BJ (cell line): ENCODE data around the gene FBXO46. TPM values are rescaled to one million over a fixed set of nuclear protein-coding genes. Genes with fewer than 3 reads are reported as not detected.

Source experiments
- CTCF ChIA-PET: fragments of 350-600 bp; formaldehyde crosslinking; extraction: SDS; loops from one replicate; lab custom pipeline; 2021; ENCODE audit warnings: antibody characterized with exemption, inconsistent platforms; lab: Yijun Ruan, JAX
- POLR2A ChIA-PET: fragments of 300-600 bp; sonication (Branson Sonifier 250); formaldehyde crosslinking; extraction: SDS; loops from one replicate; lab custom pipeline; 2021; ENCODE audit warnings: antibody characterized with exemption; lab: Charles Lee
- DNase-seq: peaks from one replicate; pipeline ENCODE4 v3.0.0-alpha.2; 2011; ENCODE audit warnings: low read depth
- H3K27me3 ChIP-seq: 2 replicates; pipeline ENCODE4 v1.6.0; 2011; ENCODE audit warnings: low read length; ENCODE audit not compliant: control insufficient read depth, insufficient read depth
- H3K36me3 ChIP-seq: 2 replicates; pipeline ENCODE4 v1.5.1; 2011; ENCODE audit warnings: low read length; ENCODE audit not compliant: control insufficient read depth, insufficient read depth
- H3K4me3 ChIP-seq: 2 replicates; pipeline ENCODE4 v1.5.1; 2011; ENCODE audit warnings: low read depth, mild to moderate bottlenecking, control low read depth, low read length
- polyA plus RNA-seq: library from polyadenylated mRNA; depleted of rRNA; stranded (reverse); fragments of >200 nt; gene quantifications from 2 replicates; pipeline ENCODE4 v1.2.3, GENCODE V29; 2011
- TF ChIP-seq, protein P1 (sequence below): IDR thresholded peaks from 2 replicates; pipeline ENCODE4 v1.5.1; 2011; ENCODE audit warnings: low read depth, mild to moderate bottlenecking, control low read depth, inconsistent platforms, low read length, moderate library complexity; ENCODE audit not compliant: insufficient read depth

FBXO46 gene
- polyA plus RNA-seq, 1 experiment, result 2.3 TPM

DNA sequence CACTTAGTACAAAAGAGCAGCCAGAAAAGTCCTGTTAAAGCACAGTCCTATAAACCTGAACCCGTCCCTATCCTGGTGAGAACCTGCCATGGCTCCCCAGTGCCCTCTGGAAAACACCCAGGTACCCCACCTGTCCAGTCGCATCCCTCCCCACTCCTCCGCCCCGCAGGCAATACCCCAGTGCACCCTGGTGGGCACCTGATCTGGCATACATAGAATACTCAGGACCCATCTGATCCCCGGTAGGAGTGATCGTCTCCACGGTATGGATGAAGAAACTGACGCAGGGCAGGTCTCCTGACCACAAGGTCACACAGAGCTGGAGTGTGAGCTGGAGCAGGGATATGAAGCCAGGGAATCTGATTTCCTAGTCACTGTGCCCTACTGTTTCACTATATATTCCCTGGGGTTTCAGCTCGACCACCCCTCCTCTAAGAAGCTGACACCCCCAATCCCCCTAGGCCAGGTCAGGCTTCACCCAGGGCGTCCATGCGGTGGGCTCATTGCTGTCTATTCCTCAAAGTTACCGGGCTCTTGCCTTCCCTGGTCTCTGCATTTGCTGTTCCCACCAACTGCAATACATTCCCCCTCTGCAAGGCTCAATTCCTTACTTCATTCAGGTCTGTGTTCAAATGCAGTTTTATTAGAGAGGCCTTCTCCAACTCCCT, 12.6 kb downstream of the FBXO46 start:
- POLR2A ChIA-PET, result no interaction called here
- CTCF ChIA-PET, result interaction anchor here (1.2 to 2.7 kb wide), 7 partner anchors 12 to 99 kb away, joined by 3 to 25 read pairs (median 7); partner anchors contain the start of genes FBXO46 and QPCTL
- Histone ChIP-seq H3K4me3 (peak overlapping the region; percentile 47), H3K27me3 (no peaks in the 10 kb centered on the region), H3K36me3 (no peaks in the 10 kb centered on the region; the same call in none of the 2 replicates)
- TF ChIP-seq, protein P1, sequence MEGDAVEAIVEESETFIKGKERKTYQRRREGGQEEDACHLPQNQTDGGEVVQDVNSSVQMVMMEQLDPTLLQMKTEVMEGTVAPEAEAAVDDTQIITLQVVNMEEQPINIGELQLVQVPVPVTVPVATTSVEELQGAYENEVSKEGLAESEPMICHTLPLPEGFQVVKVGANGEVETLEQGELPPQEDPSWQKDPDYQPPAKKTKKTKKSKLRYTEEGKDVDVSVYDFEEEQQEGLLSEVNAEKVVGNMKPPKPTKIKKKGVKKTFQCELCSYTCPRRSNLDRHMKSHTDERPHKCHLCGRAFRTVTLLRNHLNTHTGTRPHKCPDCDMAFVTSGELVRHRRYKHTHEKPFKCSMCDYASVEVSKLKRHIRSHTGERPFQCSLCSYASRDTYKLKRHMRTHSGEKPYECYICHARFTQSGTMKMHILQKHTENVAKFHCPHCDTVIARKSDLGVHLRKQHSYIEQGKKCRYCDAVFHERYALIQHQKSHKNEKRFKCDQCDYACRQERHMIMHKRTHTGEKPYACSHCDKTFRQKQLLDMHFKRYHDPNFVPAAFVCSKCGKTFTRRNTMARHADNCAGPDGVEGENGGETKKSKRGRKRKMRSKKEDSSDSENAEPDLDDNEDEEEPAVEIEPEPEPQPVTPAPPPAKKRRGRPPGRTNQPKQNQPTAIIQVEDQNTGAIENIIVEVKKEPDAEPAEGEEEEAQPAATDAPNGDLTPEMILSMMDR, result no peak
- no peak for DNase-seq

- CTCF ChIA-PET, result interaction anchor here (0.6 to 2.7 kb wide), 10 partner anchors 11 to 290 kb away, joined by 3 to 25 read pairs (median 6); partner anchors contain the start of gene QPCTL
- H3K27me3 ChIP-seq, result no peaks in the 10 kb centered on the region
- TF ChIP-seq, protein P1, result peak; percentile 49
- H3K36me3 ChIP-seq, result peaks cover 3% of the 10 kb centered on the region
- H3K4me3 ChIP-seq, result peak overlapping the region; percentile 48
- POLR2A ChIA-PET, result interaction anchor here (0.6 to 1.0 kb wide), 5 partner anchors 52 to 1411 kb away, joined by 3 to 10 read pairs (median 5); partner anchors contain the start of gene SIX5
- DNase-seq, result peak; percentile 94
Observed at GRCh38 chr19:45717131-45717982, 13.3 kb downstream of the FBXO46 start.

DNA sequence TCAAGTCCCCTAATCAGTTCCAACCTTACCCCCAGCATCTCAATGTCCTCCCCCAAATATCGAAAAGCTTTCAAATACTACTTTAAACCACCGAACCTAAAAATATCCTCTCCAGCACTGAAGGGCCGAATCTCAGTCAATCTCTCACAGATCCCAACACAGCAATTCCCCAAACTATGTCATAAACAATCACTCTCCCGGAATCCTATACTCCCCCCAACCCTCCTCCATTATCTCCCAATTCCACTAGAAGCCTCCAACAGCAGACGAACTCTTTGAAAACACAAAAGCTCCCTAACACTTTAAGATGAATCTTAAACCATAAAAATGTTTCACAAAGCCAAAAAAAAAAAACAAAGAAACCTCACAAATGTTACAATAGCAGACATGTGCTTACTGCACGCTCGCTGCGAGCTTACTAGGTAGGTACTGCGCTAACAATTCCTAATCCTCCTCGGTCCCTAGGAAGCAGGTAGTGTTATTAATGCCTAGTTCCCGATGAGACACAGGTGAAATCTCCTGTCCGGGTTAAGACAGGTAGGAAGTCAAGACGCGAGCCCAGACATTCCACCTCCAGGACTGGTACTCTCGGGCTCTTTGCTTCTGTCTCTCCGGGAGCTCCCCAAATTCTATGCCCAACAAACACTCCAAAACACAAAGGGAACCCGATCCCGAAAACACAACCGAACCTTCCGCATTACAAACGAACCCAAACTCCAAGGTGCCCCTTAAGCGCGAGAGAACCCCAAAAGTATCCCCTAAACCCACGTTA, 14.2 kb downstream of the FBXO46 start:
- H3K27me3 ChIP-seq, result no peaks in the 10 kb centered on the region
- peaks cover 8% of the 10 kb centered on the region for H3K36me3 ChIP-seq
- TF ChIP-seq, protein P1, result no peak
- DNase-seq, result no peak
- ChIA-PET POLR2A (interaction anchor here (0.6 to 1.0 kb wide), 4 partner anchors 53 to 1412 kb away, joined by 3 to 10 read pairs (median 7); partner anchors contain the start of gene SIX5), CTCF (interaction anchor here (1.0 to 2.7 kb wide), 9 partner anchors 10 to 277 kb away, joined by 3 to 25 read pairs (median 7); partner anchors contain the start of gene QPCTL)
- H3K4me3 ChIP-seq, result peak overlapping the region; percentile 48

DNA sequence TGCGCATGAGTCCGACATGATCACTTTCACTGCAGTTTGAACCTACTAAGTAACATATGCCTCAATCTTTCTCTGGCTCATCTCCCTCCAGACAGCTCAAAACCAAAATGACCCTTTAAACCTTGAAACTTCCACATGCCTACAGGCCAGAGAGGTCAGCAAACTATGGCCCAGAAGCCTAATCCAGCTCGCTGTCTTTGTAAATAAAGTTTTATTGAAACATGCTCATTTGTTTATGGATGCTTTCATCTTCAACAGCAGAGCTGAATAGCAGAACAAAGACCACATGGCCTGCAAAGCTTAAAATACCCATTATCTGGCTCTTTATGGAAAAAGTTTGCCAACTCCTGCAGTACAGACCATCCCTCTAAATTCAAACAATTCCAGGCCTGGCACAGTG, 15.6 kb downstream of the FBXO46 start:
- Histone ChIP-seq H3K36me3 (peaks cover 10% of the 10 kb centered on the region), H3K4me3 (no peak overlapping the region), H3K27me3 (no peaks in the 10 kb centered on the region)
- no peak for DNase-seq
- POLR2A ChIA-PET, result no interaction called here
- TF ChIP-seq, protein P1, result no peak
- CTCF ChIA-PET, result interaction anchor here (0.6 to 2.2 kb wide), 3 partner anchors 22 to 230 kb away, joined by 3 to 10 read pairs (median 5); partner anchors contain the start of gene QPCTL
